HCT116 (cell line): ENCODE measurements around the gene NASP. TPM values are rescaled to one million over a fixed set of nuclear protein-coding genes. Genes with fewer than 3 reads are reported as not detected.

Source experiments
- ATAC-seq: fragments of 200-7000 bp; cut with Tn5 transposase; 2 replicates; pipeline ENCODE4 v1.9.1; 2020; ENCODE audit warnings: mild to moderate bottlenecking, moderate library complexity
- BruUV-seq: library from RNA; stranded (reverse); fragments of 400-500 nt; replicated peaks from 2 replicates; lab custom pipeline; 2021; lab: Mats Ljungman, UMichigan
- CTCF ChIA-PET: fragments of 300-600 bp; sonication (Branson Sonifier 250); formaldehyde crosslinking; loops from one replicate; lab custom pipeline; 2021; ENCODE audit warnings: antibody characterized with exemption; lab: Charles Lee
- POLR2A ChIA-PET: fragments of 300-600, 350-600 bp; sonication (Branson Sonifier 250); formaldehyde crosslinking; loops from one replicate; lab custom pipeline; 2021; ENCODE audit warnings: antibody characterized with exemption; lab: Charles Lee
- RAD21 ChIA-PET, 2 experiments: fragments of 300-600 bp; sonication (Branson Sonifier 250); formaldehyde crosslinking; loops; one replicate each; lab custom pipeline; 2023; ENCODE audit warnings: low total read pairs in 2 of 2; ENCODE audit not compliant: uncharacterized antibody in 2 of 2, unreplicated experiment in 2 of 2, low non-redundant PET in 1 of 2; lab: Charles Lee
- DNase-seq: peaks from one replicate; pipeline ENCODE4 v3.0.0-alpha.2; 2010; ENCODE audit warnings: low read depth, low spot score
- H2AFZ ChIP-seq: fragments of 200-600 bp; shearing (Covaris generic), sonication (generic); 2 replicates; pipeline ENCODE4 v1.6.1; 2017; ENCODE audit warnings: low read depth, mixed run types, mixed read lengths, antibody characterized with exemption, low read length; ENCODE audit not compliant: poor library complexity, severe bottlenecking
- H3K27ac ChIP-seq: 2 replicates; pipeline ENCODE4 v1.5.1; 2012; ENCODE audit warnings: low read depth, low read length
- H3K27me3 ChIP-seq: fragments of 200-600 bp; sonication (generic); 2 replicates; pipeline ENCODE4 v1.6.1; 2016; ENCODE audit warnings: mixed run types, low read length, mixed read lengths; ENCODE audit not compliant: insufficient read depth
- H3K36me3 ChIP-seq, 2 experiments: fragments of 200-500 bp in 1 of 2; fragments of 200-600 bp in 1 of 2; sonication (Bioruptor generic) in 1 of 2; sonication (generic) in 1 of 2; 2 replicates each; pipeline versions ENCODE4 v1.5.1 to v1.6.1; 2014 to 2016; ENCODE audit warnings: low read length in 2 of 2, inconsistent platforms in 1 of 2, mixed read lengths in 1 of 2, mixed run types in 1 of 2; ENCODE audit not compliant: insufficient read depth in 2 of 2, control insufficient read depth in 1 of 2
- H3K4me1 ChIP-seq, 2 experiments: fragments of 200-600 bp in 1 of 2; sonication (generic) in 1 of 2; 2 replicates each; pipeline versions ENCODE4 v1.5.1 to v1.6.1; 2012 to 2017; ENCODE audit warnings: low read length in 2 of 2, inconsistent platforms in 1 of 2, mild to moderate bottlenecking in 1 of 2, mixed read lengths in 1 of 2, mixed run types in 1 of 2, moderate library complexity in 1 of 2; ENCODE audit not compliant: insufficient read depth in 2 of 2, control insufficient read depth in 1 of 2
- H3K4me2 ChIP-seq: fragments of 200-600 bp; sonication (generic); 2 replicates; pipeline ENCODE4 v1.6.1; 2017; ENCODE audit warnings: mixed run types, low read length, mixed read lengths
- H3K4me3 ChIP-seq, 2 experiments: fragments of 200-600 bp in 1 of 2; sonication (generic) in 1 of 2; replicated peaks in 1 of 2; 2 replicates each; pipeline ENCODE4 v1.5.1; 2011 to 2016; ENCODE audit warnings: low read length in 2 of 2, control low read depth in 1 of 2, low read depth in 1 of 2, mild to moderate bottlenecking in 1 of 2, mixed read lengths in 1 of 2, mixed run types in 1 of 2
- H3K79me2 ChIP-seq: fragments of 200-600 bp; sonication (generic); 2 replicates; pipeline ENCODE4 v1.6.1; 2017; ENCODE audit warnings: mild to moderate bottlenecking, mixed run types, low read length, moderate library complexity, mixed read lengths; ENCODE audit not compliant: insufficient read depth
- H3K9ac ChIP-seq: fragments of 200-600 bp; sonication (generic); 2 replicates; pipeline ENCODE4 v1.6.1; 2016; ENCODE audit warnings: low read length, mixed read lengths
- H3K9me2 ChIP-seq: fragments of 200-600 bp; sonication (generic), shearing (Covaris generic); 2 replicates; pipeline ENCODE4 v1.6.1; 2017; ENCODE audit warnings: mixed run types, mild to moderate bottlenecking, moderate library complexity; ENCODE audit not compliant: insufficient read depth
- H3K9me3 ChIP-seq, 2 experiments: fragments of 200-500 bp in 1 of 2; fragments of 200-600 bp in 1 of 2; sonication (Bioruptor generic) in 1 of 2; sonication (generic) in 1 of 2; 2 replicates each; pipeline ENCODE4 v1.6.1; 2014 to 2017; ENCODE audit warnings: low read length in 2 of 2, mixed read lengths in 2 of 2, inconsistent platforms in 1 of 2, low read depth in 1 of 2, mild to moderate bottlenecking in 1 of 2, mixed run types in 1 of 2, moderate library complexity in 1 of 2; ENCODE audit not compliant: control insufficient read depth in 1 of 2, insufficient read depth in 1 of 2
- H4K20me1 ChIP-seq: fragments of 200-600 bp; sonication (generic), shearing (Covaris generic); 2 replicates; pipeline ENCODE4 v1.6.1; 2017; ENCODE audit warnings: mixed run types, mild to moderate bottlenecking, moderate library complexity; ENCODE audit not compliant: insufficient read depth
- FOSL1 ChIP-seq: IDR thresholded peaks from 2 replicates; pipeline ENCODE4 v1.6.1; 2012; ENCODE audit warnings: low read depth
- ZNF274 ChIP-seq: fragments of 200-500 bp; sonication (Bioruptor generic); IDR thresholded peaks from 2 replicates; pipeline ENCODE4 v1.6.1; 2014; ENCODE audit warnings: mild to moderate bottlenecking, low read depth, low read length, inconsistent platforms
- intact Hi-C: fragments of 100-400 bp; cut with micrococcal nuclease; formaldehyde crosslinking; loops from 2 replicates; pipeline ENCODE4 v1.10.0; 2022
- total RNA-seq: library from RNA; stranded (reverse); gene quantifications from one replicate; pipeline ENCODE4 v1.2.1, GENCODE V29; 2021; ENCODE audit not compliant: unreplicated experiment
- TF ChIP-seq, protein P1 (sequence below): IDR thresholded peaks from 2 replicates; pipeline ENCODE4 v1.6.1; 2011; ENCODE audit warnings: mild to moderate bottlenecking, low read length, moderate library complexity; ENCODE audit not compliant: insufficient replicate concordance; ENCODE audit errors: extremely low read depth

The NASP gene
- total RNA-seq, 1 experiment from 2014 or later, result 185 TPM

DNA sequence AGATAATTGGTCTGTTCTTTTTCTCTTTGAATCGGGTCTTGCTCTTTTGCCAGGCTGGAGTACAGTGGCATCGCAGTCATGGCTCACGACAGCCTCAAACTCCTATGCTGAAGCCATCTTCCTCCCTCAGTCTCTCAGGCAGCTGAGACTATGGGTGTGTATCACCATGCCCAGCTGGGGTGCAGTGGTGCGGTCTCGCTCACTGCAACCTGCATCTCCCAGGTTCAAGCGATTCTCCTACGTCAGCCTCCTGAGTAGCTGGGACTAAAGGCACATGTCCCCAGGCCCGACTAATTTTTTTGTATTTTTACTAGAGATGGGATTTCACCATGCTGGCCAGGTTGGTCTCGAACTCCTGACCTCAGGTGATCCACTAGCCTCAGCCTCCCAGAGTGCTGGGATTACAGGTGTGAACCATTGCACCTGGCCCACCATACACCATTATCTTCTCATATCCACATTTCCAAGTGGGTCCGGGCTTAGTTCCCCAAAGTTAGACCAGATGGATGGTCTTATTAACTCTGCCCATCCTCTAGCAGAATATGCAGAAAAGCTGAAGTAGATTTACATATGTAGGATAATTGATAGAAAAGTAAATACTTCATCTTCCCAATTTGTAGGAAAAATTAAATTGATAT lies 26.9 kb downstream of the NASP start:
- POLR2A ChIA-PET, result no interaction called here
- CTCF ChIA-PET, result no interaction called here
- Histone ChIP-seq H3K9me3 (no peaks in the 10 kb centered on the region), H3K79me2 (peaks cover 76% of the 10 kb centered on the region), H2AFZ (no peak overlapping the region), H3K9me2 (no peaks in the 10 kb centered on the region), H4K20me1 (peaks cover 7% of the 10 kb centered on the region; the same call in 1 of the 2 replicates), H3K4me3 (no peak overlapping the region), H3K27me3 (no peaks in the 10 kb centered on the region), H3K27ac (no peak overlapping the region), H3K4me1 (no peaks in the 10 kb centered on the region), H3K9ac (no peak overlapping the region), H3K4me2 (no peak overlapping the region), H3K36me3 (peaks cover 40 to 61% of the 10 kb centered on the region in 2 experiments)
- ATAC-seq (no peak), DNase-seq (no peak)
- BruUV-seq, result no TSS peak
- RAD21 ChIA-PET, result no interaction called here
- intact Hi-C loops, result no loop called here
- TF ChIP-seq, protein P1, sequence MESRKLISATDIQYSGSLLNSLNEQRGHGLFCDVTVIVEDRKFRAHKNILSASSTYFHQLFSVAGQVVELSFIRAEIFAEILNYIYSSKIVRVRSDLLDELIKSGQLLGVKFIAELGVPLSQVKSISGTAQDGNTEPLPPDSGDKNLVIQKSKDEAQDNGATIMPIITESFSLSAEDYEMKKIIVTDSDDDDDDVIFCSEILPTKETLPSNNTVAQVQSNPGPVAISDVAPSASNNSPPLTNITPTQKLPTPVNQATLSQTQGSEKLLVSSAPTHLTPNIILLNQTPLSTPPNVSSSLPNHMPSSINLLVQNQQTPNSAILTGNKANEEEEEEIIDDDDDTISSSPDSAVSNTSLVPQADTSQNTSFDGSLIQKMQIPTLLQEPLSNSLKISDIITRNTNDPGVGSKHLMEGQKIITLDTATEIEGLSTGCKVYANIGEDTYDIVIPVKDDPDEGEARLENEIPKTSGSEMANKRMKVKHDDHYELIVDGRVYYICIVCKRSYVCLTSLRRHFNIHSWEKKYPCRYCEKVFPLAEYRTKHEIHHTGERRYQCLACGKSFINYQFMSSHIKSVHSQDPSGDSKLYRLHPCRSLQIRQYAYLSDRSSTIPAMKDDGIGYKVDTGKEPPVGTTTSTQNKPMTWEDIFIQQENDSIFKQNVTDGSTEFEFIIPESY, result no peak

DNA sequence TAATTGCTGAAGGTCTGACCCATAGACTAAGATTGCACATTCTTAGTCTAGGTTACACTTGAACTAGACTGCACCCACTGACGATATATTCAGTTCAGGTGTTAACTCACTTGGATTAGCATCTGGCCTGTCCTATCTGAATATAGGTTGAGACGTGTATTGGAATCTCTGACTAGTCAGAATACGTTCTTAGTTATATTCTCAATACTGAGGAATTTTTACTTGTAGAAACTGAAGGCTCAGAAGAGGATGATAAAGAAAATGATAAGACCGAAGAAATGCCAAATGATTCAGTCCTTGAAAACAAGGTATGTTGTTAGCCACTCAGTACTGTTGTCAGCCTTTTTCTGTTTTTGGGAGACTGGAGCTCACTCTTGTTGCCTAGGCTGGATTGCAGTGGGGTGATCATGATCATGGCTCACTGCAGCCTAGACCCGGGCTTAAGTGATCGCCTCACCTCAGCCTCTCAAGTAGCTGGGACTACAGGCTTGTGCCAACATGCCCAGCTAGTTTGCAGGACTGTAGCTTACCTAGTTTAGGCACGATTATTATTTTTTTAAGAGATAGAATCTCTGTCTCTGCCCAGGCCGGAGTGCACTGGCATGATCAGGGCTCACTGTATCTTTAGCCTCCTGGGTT lies 29.2 kb downstream of the NASP start:
- no peak overlapping the region for H3K27ac ChIP-seq
- H2AFZ ChIP-seq, result no peak overlapping the region
- H3K36me3 ChIP-seq, result peaks cover 40 to 72% of the 10 kb centered on the region in 2 experiments
- no TSS peak for BruUV-seq
- no peak overlapping the region for H3K9ac ChIP-seq
- no peaks in the 10 kb centered on the region; the same call in 1 of the 2 replicates for H4K20me1 ChIP-seq
- no peak for DNase-seq
- H3K79me2 ChIP-seq, result peaks cover 54% of the 10 kb centered on the region
- no peaks in the 10 kb centered on the region for H3K9me3 ChIP-seq
- CTCF ChIA-PET, result no interaction called here
- TF ChIP-seq ZNF274, result no peak
- no peak for TF ChIP-seq FOSL1
- intact Hi-C loops, result no loop called here
- no peak overlapping the region for H3K4me2 ChIP-seq
- no peak for ATAC-seq
- RAD21 ChIA-PET, result no interaction called here
- H3K4me3 ChIP-seq, result no peak overlapping the region
- no peaks in the 10 kb centered on the region for H3K4me1 ChIP-seq
- H3K9me2 ChIP-seq, result no peaks in the 10 kb centered on the region
- H3K27me3 ChIP-seq, result no peaks in the 10 kb centered on the region
- POLR2A ChIA-PET, result no interaction called here
